ENCODE data around the gene ZKSCAN1.
"Not testable (repeated sequence)": the region's sequence is repeated elsewhere in the genome, so short reads cannot be mapped to it uniquely, and the experiment has no call there.

Gene ZKSCAN1

GRCh38 chr7:99979814-99980225 lies 35.6 kb upstream of the ZKSCAN1 start:
- H3K27ac ChIP-seq (ENCODE audit: low read depth, low read length); H4K91ac ChIP-seq (ENCODE audit: low read depth, low read length); H4K8ac ChIP-seq (ENCODE audit: low read depth, low read length); H2BK5ac ChIP-seq (ENCODE audit: low read depth, low read length, poor library complexity); H3K23ac ChIP-seq (ENCODE audit: low read length); H2AFZ ChIP-seq (ENCODE audit: insufficient read depth, low read length, poor library complexity); H4K12ac ChIP-seq (ENCODE audit: low read depth, low read length); H3K79me1 ChIP-seq (ENCODE audit: low read length); H2BK12ac ChIP-seq (ENCODE audit: low read length); H3K4ac ChIP-seq (ENCODE audit: low read depth, low read length); H3K14ac ChIP-seq (ENCODE audit: low read length); H3K4me1 ChIP-seq (ENCODE audit: control insufficient read depth in 1 of 2, insufficient read depth in 2 of 2, low read length in 2 of 2); H3K27me3 ChIP-seq (ENCODE audit: insufficient read depth, low read length); H3K9ac ChIP-seq (ENCODE audit: low read length); H3K36me3 ChIP-seq (ENCODE audit: control insufficient read depth in 1 of 2, insufficient read depth in 2 of 2, low read length in 2 of 2); H3K4me2 ChIP-seq (ENCODE audit: low read length); H3K9me3 ChIP-seq (ENCODE audit: insufficient read depth, low read depth, low read length); H3K18ac ChIP-seq (ENCODE audit: low read length); H3K79me2 ChIP-seq (ENCODE audit: control insufficient read depth, insufficient read depth, low read length, poor library complexity); H3K4me3 ChIP-seq (ENCODE audit: low read depth, low read length); H2BK120ac ChIP-seq (ENCODE audit: insufficient read depth, low read length, poor library complexity); H2AK5ac ChIP-seq (ENCODE audit: low read length): not testable (repeated sequence)
- no CpG with 5 or more reads among the region's 10 CpGs for WGBS (ENCODE audit: extremely low coverage, insufficient coverage, insufficient read length)
- peak in 1 of 2 donors; percentile 59 for DNase-seq

- DNase-seq; H3K4me2 ChIP-seq (ENCODE audit: low read length); H4K12ac ChIP-seq (ENCODE audit: low read depth, low read length); H3K4me1 ChIP-seq (ENCODE audit: control insufficient read depth in 1 of 2, insufficient read depth in 2 of 2, low read length in 2 of 2); H2AK5ac ChIP-seq (ENCODE audit: low read length); H3K14ac ChIP-seq (ENCODE audit: low read length); H3K23ac ChIP-seq (ENCODE audit: low read length); H2BK5ac ChIP-seq (ENCODE audit: low read depth, low read length, poor library complexity); H3K4me3 ChIP-seq (ENCODE audit: low read depth, low read length); H2BK12ac ChIP-seq (ENCODE audit: low read length); H4K8ac ChIP-seq (ENCODE audit: low read depth, low read length); H4K91ac ChIP-seq (ENCODE audit: low read depth, low read length); H3K27ac ChIP-seq (ENCODE audit: low read depth, low read length); H2AFZ ChIP-seq (ENCODE audit: insufficient read depth, low read length, poor library complexity); H3K79me2 ChIP-seq (ENCODE audit: control insufficient read depth, insufficient read depth, low read length, poor library complexity); H3K9me3 ChIP-seq (ENCODE audit: insufficient read depth, low read depth, low read length); H3K36me3 ChIP-seq (ENCODE audit: control insufficient read depth in 1 of 2, insufficient read depth in 2 of 2, low read length in 2 of 2); H3K27me3 ChIP-seq (ENCODE audit: insufficient read depth, low read length); H2BK120ac ChIP-seq (ENCODE audit: insufficient read depth, low read length, poor library complexity); H3K79me1 ChIP-seq (ENCODE audit: low read length); H3K18ac ChIP-seq (ENCODE audit: low read length); H3K9ac ChIP-seq (ENCODE audit: low read length); H3K4ac ChIP-seq (ENCODE audit: low read depth, low read length): not testable (repeated sequence)
- WGBS (ENCODE audit: extremely low coverage, insufficient coverage, insufficient read length): no CpG with 5 or more reads among the region's 4 CpGs
These were observed 34.9 kb upstream of the ZKSCAN1 start for GRCh38 chr7:99980448-99980872.

GRCh38 chr7:99981066-99981465 lies 34.3 kb upstream of the ZKSCAN1 start:
- H3K9me3 ChIP-seq (ENCODE audit: insufficient read depth, low read depth, low read length); H3K4me1 ChIP-seq (ENCODE audit: control insufficient read depth in 1 of 2, insufficient read depth in 2 of 2, low read length in 2 of 2); H3K36me3 ChIP-seq (ENCODE audit: control insufficient read depth in 1 of 2, insufficient read depth in 2 of 2, low read length in 2 of 2); H4K91ac ChIP-seq (ENCODE audit: low read depth, low read length); H2BK120ac ChIP-seq (ENCODE audit: insufficient read depth, low read length, poor library complexity); H2AFZ ChIP-seq (ENCODE audit: insufficient read depth, low read length, poor library complexity); H4K12ac ChIP-seq (ENCODE audit: low read depth, low read length); H3K14ac ChIP-seq (ENCODE audit: low read length); H2BK12ac ChIP-seq (ENCODE audit: low read length); H3K27ac ChIP-seq (ENCODE audit: low read depth, low read length); H2BK5ac ChIP-seq (ENCODE audit: low read depth, low read length, poor library complexity); H3K18ac ChIP-seq (ENCODE audit: low read length); H3K4ac ChIP-seq (ENCODE audit: low read depth, low read length); H2AK5ac ChIP-seq (ENCODE audit: low read length); H3K27me3 ChIP-seq (ENCODE audit: insufficient read depth, low read length); H3K4me2 ChIP-seq (ENCODE audit: low read length); H3K79me2 ChIP-seq (ENCODE audit: control insufficient read depth, insufficient read depth, low read length, poor library complexity); H3K23ac ChIP-seq (ENCODE audit: low read length); DNase-seq; H3K4me3 ChIP-seq (ENCODE audit: low read depth, low read length); H4K8ac ChIP-seq (ENCODE audit: low read depth, low read length); H3K79me1 ChIP-seq (ENCODE audit: low read length); H3K9ac ChIP-seq (ENCODE audit: low read length): not testable (repeated sequence)
- WGBS (ENCODE audit: extremely low coverage, insufficient coverage, insufficient read length): no CpG with 5 or more reads among the region's 7 CpGs

GRCh38 chr7:99984593-99984992 lies 30.8 kb upstream of the ZKSCAN1 start:
- Histone ChIP-seq H3K4me1 (ENCODE audit: control insufficient read depth in 1 of 2, insufficient read depth in 2 of 2, low read length in 2 of 2) (no peaks in the 10 kb centered on the region), H3K14ac (ENCODE audit: low read length) (no peak overlapping the region), H3K9ac (ENCODE audit: low read length) (no peak overlapping the region), H4K8ac (ENCODE audit: low read depth, low read length) (no peak overlapping the region), H3K36me3 (ENCODE audit: control insufficient read depth in 1 of 2, insufficient read depth in 2 of 2, low read length in 2 of 2) (no peaks in the 10 kb centered on the region), H2BK12ac (ENCODE audit: low read length) (no peak overlapping the region), H4K91ac (ENCODE audit: low read depth, low read length) (no peak overlapping the region), H2BK5ac (ENCODE audit: low read depth, low read length, poor library complexity) (no peak overlapping the region), H3K79me2 (ENCODE audit: control insufficient read depth, insufficient read depth, low read length, poor library complexity) (no peaks in the 10 kb centered on the region), H3K9me3 (ENCODE audit: insufficient read depth, low read depth, low read length) (no peaks in the 10 kb centered on the region), H3K79me1 (ENCODE audit: low read length) (no peaks in the 10 kb centered on the region), H3K23ac (ENCODE audit: low read length) (no peak overlapping the region), H4K12ac (ENCODE audit: low read depth, low read length) (no peak overlapping the region), H3K18ac (ENCODE audit: low read length) (no peak overlapping the region), H2AK5ac (ENCODE audit: low read length) (no peak overlapping the region), H3K27me3 (ENCODE audit: insufficient read depth, low read length) (no peaks in the 10 kb centered on the region), H2BK120ac (ENCODE audit: insufficient read depth, low read length, poor library complexity) (no peak overlapping the region), H3K27ac (ENCODE audit: low read depth, low read length) (no peak overlapping the region), H3K4me3 (ENCODE audit: low read depth, low read length) (no peak overlapping the region), H2AFZ (ENCODE audit: insufficient read depth, low read length, poor library complexity) (no peak overlapping the region), H3K4ac (ENCODE audit: low read depth, low read length) (no peak overlapping the region), H3K4me2 (ENCODE audit: low read length) (no peak overlapping the region)
- WGBS (ENCODE audit: extremely low coverage, insufficient coverage, insufficient read length): no CpG with 5 or more reads among the region's 2 CpGs
- no peak for DNase-seq

Measured in trophoblast cell (in vitro differentiated cells and primary cell).